Measurements from ENCODE around the gene PITPNC1.

- TF ChIP-seq CTCF (conservative IDR thresholded peaks at IDR 0.05 in 1 of 2, IDR thresholded peaks at IDR 0.05 in 1 of 2; ENCODE audit: low read depth in 1 of 2, low read length in 2 of 2) (peak; percentile 5 to 29), EZH2 (IDR thresholded peaks at IDR 0.05; ENCODE audit: low read length, missing control alignments) (no peak)
Measured at GRCh38 chr17:67546578-67547527, 169.8 kb downstream of the PITPNC1 start.

Data from fibroblast of lung (primary cell).